GM19193 (cell line): ENCODE results near the gene UQCRHL.

Source experiments
- POLR2A ChIP-seq: IDR thresholded peaks from 4 replicates; pipeline ENCODE4 v1.6.1; 2011; ENCODE audit not compliant: insufficient read depth, insufficient read length; ENCODE audit errors: extremely low read depth

Gene UQCRHL

GRCh38 chr1:15771836-15772515 lies 35.5 kb downstream of the UQCRHL start:
- TF ChIP-seq POLR2A: no peak

DNA sequence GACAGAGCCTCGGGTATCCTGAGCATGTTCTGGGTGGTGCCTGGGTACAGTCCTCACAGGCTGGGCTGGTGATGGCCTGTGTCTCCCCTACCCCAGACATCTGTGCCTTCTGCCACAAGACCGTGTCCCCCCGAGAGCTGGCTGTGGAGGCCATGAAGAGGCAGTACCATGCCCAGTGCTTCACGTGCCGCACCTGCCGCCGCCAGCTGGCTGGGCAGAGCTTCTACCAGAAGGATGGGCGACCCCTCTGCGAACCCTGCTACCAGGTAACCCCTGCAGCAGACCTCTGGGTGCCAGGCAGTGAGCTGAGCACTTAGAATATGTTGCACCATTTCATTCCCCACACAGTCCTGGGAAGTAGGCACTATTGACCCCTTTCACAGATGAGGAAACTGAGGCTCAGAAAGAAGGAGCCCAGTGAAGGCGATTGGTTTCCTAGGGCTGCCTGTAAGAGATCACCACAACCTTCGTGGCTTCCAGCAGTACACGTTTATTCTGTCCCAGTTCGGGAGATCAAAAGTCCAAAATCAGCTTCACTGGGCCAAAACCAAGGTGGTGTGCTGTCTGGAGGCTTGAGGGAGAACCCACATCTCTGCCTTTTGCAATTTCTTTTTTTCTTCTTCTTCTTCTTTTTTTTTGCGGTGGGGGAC lies 37.0 kb downstream of the UQCRHL start:
- no peak for TF ChIP-seq POLR2A

DNA sequence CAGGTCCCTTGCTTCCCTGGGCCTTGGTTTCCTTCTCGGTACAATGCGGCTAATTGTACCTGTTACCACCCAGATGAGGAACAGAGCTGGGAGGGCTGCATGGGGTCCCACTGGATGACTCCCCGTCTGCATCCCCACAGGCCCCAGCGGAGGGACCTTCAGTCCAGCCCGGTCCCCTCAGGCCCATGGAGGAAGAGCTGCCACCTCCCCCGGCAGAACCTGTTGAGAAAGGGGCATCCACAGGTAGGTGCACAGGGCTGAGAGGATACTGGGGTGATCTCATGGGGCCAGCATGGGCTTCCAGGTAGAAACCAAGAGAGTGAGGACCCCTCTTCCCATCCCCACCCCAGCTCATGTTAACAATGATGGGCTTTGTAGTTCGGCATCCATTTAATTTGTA lies 39.1 kb downstream of the UQCRHL start:
- TF ChIP-seq POLR2A: no peak

GRCh38 chr1:15767941-15768340 lies 39.5 kb downstream of the UQCRHL start:
- TF ChIP-seq POLR2A: no peak

- TF ChIP-seq POLR2A: no peak
Observed at GRCh38 chr1:15765495-15766194, 41.8 kb downstream of the UQCRHL start.

GRCh38 chr1:15764890-15765289 lies 42.6 kb downstream of the UQCRHL start:
- no peak for TF ChIP-seq POLR2A

DNA sequence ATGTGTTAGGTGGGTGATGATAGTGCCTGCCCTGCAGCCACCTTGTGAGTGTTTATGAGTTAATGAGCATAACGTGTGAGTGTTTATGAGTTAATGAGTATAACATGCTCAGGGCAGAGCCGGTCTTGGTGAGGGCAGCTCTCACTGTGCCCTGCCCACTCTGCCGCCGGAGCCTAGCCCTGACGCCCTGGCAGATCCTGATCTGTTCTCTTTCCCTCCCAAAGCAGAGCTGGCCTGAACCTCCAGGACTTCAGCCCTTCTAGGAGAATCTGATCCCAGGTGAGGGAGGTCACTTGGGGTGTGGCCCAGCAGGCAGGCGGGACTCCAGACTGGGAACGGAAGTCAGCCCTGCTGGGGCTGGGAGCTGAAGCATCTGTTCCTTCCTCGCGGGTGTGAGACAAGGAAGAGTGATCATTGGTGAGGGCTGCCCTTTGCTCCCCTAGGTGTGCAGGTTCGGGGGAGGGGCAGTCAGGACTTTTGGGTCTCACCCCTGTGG lies 43.1 kb downstream of the UQCRHL start:
- TF ChIP-seq POLR2A: no peak

DNA sequence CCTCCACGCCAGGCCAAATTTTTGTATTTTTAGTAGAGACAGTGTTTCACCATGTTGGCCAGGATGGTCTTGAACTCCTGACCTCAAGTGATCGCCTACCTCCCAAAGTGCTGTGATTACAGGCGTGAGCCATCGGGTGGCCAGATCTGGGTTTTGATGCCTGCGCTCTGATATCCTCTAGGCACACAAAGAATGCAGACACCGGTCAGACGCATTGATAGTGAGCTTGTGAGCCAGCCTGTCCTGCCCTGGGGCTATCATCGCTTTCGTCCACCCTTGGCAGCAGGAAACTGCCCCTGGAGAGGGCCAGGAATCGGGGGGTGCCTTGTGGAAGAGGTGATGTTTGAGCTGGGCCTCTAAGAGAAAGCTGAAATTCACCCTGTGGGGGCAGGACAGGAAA lies 44.9 kb downstream of the UQCRHL start:
- no peak for TF ChIP-seq POLR2A

DNA sequence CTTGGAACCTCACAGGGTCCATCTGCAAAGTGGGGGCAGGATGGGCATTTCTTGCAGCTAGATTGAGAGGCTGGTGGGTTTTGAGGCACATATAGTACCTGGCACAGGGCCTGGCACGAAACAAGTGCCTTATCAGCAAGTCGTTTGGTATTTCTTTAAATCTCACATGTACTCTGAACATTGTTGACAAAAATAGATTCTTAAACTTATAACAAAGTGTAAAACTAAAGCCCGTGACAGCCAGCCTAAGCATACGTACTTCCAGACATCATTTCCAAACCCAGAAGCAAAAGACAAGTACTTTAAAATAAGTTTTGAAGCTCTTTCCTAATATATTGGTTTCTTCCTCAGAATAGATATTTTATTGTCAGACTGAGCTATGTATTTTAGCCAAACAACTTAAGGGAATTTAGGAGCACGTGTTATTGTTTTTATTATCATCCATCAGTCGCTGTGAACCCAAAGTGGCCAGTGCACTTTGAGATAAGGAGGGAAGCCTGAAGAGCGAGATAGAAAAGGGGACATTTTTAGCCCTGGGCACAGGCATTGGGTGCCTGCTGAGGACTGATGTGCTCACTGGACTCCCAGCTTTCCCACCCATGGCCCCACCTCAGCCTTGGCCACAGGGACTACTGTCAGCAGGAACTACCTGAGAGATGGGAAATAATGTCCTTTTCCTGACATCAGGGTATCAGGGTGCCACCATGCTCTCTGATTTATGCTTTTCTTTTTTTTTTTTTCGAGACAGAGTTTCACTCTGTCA lies 45.9 kb downstream of the UQCRHL start:
- no peak for TF ChIP-seq POLR2A

GRCh38 chr1:15760520-15761211 lies 46.8 kb downstream of the UQCRHL start:
- no peak for TF ChIP-seq POLR2A

- TF ChIP-seq POLR2A: no peak
Observed at GRCh38 chr1:15758953-15759661, 48.3 kb downstream of the UQCRHL start.

DNA sequence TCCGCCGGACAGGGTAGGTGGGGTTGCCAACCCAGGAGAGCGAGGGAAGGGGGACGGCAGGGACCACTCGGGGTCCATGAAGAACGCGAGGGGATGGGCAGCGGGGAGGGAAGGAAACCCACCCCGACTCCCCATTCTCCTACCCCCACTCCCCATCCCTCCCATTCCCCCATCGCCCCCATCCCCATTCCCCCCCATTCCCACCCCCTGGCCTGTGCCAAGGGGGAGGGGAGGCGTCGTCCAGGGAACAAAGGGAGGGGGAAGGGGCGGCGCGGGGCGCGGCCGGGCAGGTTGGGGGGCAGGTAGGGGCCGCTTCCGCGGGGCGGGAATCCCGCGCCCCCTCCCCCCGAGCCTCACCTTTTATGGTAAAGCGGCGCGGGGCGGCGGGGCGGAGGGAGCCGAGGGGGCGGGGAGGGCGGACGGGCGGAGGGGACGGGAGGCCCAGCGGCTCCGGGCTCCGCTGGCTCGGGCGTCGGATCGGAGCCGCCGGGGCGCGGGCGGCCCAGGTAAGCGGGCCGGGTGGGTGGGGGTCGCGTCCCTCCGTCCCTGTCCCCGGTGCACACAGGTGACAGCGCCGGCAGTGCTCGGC lies 49.0 kb downstream of the UQCRHL start, which contains the start of gene FBLIM1:
TSS of gene FBLIM1 (plus strand) at position 453 of the 589 bp plus-strand sequence. CDS start 6,189 bp downstream, outside the sequence.
- TF ChIP-seq POLR2A: no peak

DNA sequence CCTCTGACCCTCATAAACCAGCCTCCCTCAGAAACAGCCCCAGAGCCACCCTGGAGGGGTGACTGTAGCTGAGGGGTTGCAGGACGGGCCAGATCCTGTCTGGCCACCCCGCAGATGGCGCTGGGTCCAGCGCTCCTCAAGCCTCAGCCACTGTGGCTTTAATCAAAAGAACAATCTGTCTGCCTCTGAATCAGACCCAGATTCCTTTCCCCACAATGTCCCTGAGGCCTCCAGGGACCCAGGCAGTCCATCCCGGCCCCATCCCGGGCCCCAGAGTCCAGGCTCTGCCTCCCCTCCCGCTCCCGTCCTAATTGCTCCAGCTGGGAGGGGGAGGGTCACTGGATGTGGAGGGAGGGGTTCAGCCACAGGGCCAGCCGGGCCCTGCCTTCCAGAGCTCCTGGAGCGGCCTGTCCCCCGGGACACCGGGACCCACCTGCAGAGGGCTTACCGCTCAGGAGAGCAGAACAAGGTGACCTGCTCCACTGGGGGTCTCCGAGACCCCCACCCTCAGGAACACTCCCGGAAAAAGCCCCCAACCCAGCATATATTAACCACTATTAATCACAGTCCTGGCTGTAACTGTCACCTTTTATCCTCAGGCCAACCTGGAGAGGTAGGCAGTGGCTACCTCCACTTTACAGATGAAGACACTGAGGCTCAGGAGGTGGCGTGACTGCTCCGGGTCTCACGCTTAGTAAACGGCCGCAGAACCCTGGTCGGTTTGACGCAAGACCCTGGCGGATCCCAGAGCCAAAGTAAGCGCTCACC lies 49.7 kb downstream of the UQCRHL start:
- TF ChIP-seq POLR2A: no peak
